GM21723 (cell line): ENCODE measurements around the gene FAM118B.

Experiments
- ATAC-seq: cut with Tn5 transposase; IDR thresholded peaks from one replicate; pipeline ENCODE4 v1.9.1; 2021; ENCODE audit warnings: mild to moderate bottlenecking, moderate library complexity; ENCODE audit not compliant: unreplicated experiment

FAM118B gene

DNA sequence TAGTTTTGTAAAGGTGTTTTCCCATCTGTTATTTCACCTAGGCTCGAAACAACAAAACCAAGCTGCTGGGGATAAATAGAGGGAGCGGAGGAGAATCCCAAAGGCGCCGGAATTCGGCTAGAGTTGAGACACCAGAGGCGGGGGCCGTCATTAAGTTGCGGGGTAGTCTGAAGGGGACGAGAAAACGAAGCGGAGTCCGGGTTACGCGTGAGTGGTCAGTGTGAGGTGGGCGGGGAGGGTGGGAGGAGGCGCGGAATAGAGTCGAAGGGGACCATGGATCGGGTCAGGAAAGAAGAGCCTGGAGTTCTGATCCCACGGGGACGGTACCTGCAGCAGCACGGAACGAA lies 56.8 kb downstream of the FAM118B start:
- peak; percentile 0 for ATAC-seq

DNA sequence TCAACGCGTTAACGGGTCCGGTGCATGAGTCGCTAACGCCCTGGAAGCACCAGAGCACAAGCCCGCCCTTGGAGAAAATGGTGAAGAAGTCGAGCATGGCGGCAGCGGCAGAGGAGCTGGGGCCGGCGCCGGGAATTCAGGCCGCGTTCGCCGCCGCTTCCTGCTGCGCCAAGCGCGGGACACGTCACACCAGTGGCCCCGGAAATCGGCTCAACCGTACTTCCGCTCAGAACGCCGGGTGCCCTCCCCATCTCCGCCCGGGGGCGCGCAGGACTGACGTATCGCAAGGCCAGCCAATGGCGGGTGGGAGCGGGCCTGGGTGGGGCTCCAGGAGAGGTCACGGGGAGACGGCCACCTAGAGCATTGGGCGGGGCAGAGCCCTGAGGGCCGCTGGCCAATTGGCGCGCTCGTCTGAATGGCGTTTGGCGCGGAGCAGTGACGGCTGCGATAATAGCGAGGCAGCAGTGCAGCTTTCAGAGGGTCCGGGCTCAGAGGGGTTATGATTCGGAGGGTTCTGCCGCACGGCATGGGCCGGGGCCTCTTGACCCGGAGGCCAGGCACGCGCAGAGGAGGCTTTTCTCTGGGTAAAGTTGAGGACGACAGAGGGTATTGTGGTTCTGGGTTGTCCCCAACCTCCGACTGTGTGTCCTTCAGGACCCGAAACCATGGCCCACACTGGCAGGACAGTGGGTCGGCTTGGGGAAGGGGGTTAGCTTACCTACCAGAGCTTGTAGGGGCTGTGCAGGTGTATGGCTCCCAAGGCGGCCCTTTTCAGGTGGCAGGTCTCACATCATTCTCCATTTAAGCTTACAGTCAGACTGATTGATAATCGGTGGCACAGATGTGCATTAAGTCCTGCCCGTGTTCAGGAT lies 57.4 kb downstream of the FAM118B start, which contains the start of the genes FOXRED1 and SRPRA:
TSS of gene FOXRED1 (plus strand) at position 447 of the 872 bp plus-strand sequence. CDS start at position 500, 53 bp downstream.
TSS of gene SRPRA (minus strand) at position 188 of the 872 bp plus-strand sequence. CDS start at position 97, 91 bp downstream.
- ATAC-seq: peak; percentile 99

DNA sequence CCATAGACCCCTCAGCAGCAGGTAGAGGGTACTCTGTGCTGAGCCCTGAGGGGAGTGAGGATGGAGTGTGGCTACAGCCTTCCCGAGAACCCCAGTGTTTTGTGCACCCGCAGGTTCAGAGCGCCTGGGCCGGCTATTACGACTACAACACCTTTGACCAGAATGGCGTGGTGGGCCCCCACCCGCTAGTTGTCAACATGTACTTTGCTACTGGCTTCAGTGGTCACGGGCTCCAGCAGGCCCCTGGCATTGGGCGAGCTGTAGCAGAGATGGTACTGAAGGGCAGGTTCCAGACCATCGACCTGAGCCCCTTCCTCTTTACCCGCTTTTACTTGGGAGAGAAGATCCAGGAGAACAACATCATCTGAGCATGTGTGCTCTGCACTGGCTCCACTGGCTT lies 65.7 kb downstream of the FAM118B start:
- no peak for ATAC-seq

DNA sequence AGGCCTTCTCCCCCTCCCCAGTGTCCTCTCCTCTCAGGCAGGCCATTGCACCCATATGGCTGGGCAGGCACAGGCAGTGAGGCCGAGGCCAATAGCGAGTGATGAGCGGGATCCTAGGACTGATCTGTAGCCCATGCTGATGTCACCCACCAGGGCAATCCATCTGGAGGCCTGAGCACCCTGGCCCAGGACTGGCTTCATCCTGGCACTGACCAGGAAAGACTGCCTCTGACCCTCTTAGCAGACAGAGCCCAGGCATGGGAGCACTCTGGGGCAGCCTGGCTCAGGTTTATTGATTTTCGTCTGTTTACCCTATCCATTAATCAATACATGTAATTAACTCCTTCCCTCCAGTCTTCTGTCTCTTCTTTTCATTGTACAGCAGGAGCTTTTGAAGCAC lies 66.2 kb downstream of the FAM118B start:
- ATAC-seq: no peak

DNA sequence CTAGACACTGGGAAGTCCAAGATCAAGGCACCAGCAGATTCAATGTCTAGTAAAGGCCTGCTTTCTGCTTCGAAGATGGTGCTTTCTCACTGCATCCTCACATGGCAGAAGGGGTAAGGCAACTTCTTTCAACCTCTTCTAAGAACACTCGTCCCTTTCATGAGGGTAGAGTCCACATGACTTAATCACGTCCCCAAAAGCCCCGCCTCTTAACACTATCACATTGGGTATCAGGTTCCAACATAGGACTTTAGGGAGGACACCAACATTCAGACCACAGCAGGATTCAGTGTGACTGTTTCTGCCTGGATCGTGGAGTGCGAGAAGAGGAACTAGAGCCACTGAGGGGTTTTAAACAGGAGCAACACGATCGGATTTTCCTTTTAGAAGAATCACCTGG lies 67.6 kb downstream of the FAM118B start:
- ATAC-seq: no peak

DNA sequence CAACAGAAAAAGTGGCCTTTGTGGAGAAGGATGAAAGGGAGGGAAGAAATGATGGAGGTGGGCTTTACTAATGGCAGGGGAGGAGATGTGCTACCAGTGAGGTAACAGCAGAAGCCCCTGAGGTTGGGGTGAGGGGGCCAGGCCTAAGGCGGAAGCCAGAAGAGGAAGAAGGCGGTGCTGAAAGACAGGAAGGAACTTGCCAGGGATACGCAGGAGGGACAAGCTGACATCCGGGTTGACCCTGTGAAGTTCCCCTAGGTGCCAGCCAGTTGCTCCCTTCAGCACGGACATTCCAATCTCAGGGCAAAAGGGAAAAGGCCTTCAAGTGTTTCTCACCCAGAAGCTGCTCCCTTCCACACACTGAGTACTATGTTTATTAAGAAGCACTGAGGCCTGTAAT lies 69.0 kb downstream of the FAM118B start:
- no peak for ATAC-seq

DNA sequence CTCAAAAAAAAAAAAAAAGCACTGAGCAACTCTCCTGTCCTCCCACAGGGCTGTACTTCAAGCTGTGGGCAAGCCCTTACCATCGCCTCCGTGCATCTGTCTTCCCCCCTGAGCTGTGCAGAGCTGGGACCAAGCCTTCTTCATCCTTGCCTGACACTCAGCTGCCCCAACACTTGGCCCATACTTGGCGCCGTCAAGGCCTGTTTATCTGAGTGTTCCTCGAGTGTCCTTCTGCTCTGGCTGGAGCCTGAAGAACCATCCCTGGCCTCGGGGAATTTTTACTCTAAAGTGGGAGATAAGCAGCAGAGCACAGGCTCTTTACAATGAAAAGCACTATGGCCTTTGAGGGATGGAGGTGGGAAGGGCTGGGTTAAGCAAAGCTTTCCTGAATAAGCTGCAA lies 69.7 kb downstream of the FAM118B start:
- ATAC-seq: no peak

DNA sequence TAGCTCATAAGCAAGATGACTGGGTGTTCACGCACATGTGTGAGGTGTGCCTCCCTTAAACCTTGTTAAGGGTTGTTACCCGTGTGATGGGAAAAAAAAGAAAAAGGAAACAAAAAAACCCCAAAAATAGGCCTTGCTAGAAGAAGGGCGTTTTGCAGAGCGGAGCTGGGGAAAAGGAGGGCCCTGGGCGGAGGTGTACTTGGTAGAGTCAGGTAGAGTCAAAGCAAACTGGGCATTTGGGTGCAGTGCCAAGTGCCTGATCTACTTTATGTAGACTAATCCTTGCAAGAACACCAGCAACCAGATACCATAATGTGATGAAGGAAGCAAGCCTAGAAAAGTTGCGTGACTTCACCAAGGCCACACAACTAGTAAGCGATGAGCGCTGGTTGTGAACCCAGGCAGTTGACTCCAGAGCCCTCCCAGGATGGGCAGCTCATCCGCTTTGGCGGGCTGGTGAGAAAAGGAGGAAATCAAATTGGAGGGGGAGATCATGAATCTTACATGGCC lies 70.1 kb downstream of the FAM118B start:
- no peak for ATAC-seq

DNA sequence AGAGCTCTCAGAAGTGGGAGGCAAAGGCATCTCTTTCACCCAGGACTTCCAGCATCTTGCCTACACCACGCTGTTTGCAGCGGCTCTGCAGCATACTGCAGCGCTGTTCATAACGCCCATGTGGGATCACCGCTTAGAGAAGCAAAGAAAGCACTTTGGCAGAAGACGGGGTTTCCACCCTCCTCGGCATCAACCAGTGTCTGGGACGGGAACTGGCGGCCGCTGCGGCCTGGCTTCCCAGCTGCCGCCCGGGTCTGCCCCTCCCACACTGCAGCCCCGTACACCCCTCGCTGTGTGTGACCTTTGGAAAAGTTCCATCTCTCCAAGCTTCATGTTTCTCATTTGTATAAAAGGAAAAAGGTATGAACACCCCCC lies 70.8 kb downstream of the FAM118B start:
- ATAC-seq: peak; percentile 21

DNA sequence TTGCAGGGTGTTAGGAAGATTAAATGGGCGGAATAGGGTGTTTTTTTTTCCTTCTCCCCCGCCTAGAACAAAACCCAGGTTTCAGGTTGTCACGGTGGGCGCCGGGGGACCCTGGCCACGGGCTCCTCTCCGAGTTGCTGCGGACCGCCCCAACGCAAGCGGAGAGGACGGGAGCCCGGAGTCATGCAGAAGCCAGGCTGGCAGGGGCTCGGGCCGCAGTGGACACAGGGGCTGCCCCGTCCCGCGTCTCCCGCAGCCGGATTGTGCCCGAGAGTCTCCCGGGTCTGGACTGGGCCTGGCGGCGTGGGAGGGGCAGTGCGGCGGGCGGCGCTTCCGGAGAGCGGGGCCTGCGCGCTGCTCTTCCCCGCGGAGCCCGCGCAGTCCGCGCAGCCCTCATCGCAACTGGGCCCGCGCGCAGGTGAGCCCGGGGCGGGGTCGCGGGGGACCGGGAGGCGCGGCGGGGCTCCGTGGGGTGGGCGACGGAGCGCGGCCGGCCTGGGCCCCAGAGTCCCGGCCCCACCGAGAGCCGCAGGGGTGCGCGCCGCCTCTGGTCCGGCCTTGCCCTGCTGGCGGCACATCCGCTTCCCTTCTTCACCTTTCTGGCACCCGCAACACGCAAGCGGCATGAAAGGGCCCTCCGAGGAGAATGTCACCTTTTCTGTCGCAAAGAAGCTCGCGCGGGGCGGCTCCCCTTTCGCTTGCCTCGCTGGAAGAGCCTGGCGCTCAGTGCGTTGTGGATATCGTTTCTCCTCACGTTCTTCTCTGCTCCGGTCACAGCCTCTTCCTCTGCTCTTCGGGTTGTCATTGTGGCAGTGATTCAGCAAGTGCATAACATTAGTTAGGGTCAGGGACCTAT lies 71.4 kb downstream of the FAM118B start, which contains the start of gene TIRAP:
TSS of gene TIRAP (plus strand) at position 358 of the 856 bp plus-strand sequence. CDS start 7,802 bp downstream, outside the sequence.
- ATAC-seq: peak; percentile 71

DNA sequence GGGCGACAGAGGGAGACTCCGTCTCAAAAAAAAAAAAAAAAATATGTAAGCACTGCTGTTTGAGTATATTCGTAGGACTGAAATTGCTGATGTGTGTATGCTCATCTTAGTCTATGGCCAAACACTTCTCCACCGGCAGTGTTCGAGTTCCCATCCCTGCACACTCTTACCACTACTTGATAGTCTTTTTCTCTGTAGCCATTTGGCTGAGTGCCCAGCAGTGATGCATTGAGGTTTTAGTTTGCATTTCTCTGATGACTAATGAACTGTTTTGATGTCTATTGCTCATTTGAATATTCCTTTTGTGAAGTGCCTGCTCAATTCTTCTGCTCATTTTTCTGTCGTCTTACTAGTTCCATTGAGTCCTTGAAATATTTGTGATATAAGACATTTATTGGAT lies 73.2 kb downstream of the FAM118B start:
- peak; percentile 52 for ATAC-seq

DNA sequence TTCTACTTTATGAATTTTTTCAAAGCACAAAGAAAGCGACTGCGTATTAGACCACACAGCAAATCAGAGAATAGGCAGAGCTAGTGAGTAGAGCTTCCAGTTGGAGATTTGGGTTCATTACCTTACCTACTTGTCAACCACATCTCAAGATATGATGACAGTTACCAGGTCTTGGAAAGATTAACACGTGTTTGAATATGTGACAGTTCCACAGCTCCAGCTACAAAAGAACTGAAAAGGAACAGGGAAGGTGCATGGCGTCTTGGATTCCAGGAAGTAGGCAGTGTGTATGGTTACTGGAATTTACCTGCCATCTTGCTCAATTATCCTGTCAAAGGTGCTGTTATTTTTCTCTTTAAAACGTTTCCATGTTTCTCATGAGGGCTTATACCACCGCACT lies 76.7 kb downstream of the FAM118B start:
- ATAC-seq: no peak

DNA sequence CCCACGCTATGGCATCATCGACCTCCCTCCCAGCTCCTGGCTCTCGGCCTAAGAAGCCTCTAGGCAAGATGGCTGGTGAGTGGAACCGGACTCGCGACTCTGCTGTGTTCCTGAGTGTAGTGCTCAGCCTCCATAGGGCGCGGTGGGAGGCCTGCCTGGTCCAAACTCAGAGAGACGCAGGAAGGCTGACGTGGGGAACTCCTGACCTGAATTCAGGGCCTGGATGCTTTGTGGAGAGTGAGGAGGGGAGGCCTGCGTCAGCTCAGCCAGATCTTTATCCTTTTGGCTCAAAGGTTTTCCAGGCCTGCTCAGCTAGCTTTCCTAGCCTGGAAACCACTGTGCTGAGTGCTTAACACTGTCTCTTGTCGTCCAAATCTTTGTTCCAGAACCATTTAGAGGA lies 79.3 kb downstream of the FAM118B start:
- ATAC-seq: no peak

DNA sequence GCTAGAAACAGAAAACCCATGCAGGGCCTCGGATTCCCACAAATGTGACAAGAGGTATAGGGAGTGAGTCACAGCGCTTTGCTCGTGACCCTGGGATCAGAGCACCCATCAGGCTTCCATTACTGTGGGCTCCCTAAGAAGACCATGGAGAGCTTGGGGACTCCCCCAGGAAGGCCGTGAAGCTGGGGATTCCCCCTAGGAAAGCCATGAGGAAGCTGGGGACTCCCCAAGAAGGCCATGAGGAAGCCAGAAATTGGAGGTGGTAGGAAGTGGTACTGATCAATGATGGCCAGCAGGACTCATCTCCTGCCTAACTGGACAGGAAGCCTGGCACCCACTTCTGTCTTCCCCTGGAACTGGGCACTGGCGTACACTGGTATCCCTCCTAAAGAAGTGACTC lies 82.1 kb downstream of the FAM118B start:
- no peak for ATAC-seq

DNA sequence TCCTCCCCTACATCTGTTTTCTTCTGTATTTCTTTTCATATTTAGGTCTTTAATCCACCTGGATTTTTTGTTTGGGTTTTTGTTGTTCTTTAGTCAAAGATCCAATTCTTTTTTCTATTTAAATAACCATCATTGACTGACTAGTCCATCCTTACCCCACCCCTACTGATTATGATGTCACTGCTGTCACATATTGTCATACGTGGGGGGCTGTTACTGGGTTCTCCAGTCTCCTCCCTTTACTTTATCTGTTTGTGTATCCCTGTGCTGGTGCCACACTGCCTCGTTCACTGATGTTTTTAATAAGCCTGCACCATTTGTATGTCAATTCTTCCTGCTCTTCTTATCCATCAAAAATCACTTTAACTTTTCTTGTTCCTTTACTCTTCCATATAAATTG lies 85.4 kb downstream of the FAM118B start:
- ATAC-seq: no peak

DNA sequence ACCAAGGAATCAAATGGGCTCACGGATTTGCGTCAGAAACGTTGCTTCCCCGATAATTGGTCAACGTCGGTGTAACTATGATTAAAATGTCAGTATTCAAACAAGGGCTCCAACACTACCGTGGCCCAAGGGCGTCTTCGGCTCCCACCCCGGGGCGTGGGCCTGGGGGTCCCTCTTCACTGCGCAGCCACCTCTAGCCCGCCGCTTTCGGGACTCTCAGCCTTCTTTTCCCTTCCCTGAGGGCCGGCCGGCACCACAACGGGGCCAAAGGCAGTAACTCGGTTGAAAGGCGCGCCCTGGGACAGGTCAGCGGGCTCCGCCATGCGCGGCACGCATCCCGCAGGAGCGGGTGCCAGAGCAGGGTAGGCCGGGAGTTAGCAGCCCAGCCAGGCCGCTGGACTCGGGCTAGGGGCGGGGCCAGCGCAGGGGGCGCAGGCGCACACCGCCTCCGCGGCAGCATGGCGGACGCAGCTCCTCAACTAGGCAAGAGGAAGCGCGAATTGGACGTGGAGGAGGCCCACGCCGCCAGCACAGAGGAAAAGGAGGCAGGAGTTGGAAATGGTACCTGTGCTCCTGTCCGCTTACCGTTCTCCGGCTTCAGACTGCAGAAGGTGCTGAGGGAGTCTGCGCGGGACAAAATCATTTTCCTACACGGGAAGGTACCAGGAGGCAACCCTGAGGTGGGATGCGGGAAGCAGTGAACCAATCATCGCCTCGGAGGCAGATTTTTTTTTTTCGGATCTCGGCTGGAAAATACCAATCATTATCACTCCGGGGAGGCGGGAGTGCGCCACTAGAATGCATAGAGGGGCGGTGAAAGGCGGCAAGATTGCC lies 92.3 kb downstream of the FAM118B start, which contains the start of gene DCPS:
TSS of gene DCPS (plus strand) at position 438 of the 834 bp plus-strand sequence. CDS start at position 459, 21 bp downstream.
- ATAC-seq: peak; percentile 86

DNA sequence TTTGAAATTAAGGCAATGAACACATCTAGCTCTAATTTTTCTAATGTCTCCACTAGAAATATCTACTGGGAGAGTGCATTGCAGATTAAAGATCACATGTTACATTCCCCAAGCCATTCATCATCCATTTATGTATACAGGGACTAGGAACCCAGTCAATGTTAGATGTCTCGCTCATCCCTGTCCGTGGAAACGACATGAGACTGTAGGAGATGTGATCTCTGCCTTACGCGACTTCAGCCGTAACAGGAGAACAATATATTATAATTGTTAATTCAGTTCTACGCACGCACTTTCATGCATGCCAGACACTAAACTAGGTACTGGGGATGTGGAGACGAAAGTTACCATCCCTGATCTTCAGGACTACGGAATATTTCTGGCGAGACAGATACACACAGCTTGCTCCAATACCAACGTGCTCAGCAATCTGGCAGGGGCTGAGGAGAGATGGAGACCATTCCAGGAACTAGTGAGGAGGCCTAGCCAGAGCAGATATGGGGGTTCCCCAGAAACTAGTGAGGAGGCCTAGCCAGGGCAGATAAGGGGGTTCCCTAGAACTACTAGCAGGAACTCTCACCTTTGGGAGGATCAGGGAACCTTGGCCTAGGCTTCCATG lies 93.0 kb downstream of the FAM118B start:
- peak; percentile 37 for ATAC-seq

DNA sequence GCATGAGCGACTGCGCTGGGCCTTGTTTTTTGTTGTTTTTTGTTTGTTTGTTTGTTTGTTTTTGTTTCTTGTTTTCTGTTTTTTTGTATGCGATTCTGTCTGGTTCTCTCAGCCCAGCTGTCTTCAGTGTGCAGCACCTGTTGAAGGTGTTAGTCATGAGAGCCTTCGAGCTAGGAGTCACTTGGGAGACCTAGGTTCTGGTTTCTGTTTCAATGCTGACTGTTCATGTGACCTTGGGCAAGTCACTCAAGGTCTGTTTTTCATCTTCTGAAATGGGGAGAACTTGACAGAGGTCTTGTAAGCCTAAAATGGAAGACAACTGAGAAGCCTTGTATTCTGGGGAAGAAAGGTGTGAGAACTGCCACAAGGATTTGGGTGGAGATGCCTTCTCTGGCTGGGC lies 94.1 kb downstream of the FAM118B start:
- ATAC-seq: peak; percentile 49

DNA sequence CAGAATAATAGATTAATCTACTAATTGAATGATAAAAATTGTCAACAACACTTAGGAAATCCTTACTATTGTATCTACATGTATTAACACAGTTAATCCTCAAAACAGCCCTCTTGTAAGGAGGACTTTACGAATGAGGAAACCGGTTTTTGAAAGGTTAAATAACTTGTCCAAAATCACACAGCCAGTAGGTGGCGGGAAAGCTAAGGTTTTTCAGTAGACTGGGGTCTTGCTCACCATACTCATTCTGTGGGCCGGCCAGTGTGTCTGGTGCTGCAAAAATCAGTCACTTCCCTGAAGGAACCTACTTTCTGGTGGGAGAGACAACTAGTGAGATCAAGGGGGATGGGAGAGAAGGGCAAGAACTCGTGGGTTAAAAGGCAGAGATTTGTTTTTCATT lies 96.1 kb downstream of the FAM118B start:
- ATAC-seq: no peak

DNA sequence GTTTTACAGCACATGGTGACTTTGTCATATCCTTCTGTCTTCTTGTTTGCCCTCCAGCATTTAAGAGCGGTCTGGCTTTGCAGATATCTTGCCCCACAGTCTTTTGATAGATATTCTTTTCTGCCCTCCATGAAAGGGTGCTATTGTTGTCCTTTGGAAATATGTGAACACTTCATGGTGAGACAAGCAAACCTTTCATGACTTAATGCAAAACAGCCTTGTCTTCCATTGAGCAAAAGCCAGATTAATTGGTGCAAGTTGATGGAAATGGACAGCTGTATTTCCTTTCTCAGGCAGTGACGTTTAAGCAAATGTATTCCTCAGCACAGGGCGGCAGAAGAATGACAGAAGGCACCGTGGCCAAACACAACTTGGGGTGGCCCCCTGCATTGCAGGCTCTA lies 96.7 kb downstream of the FAM118B start:
- no peak for ATAC-seq
